ENCODE data around the gene TSPEAR.
"Not testable (repeated sequence)": the region's sequence is repeated elsewhere in the genome, so short reads cannot be mapped to it uniquely, and the experiment has no call there.

GRCh38 chr21:44503006-44503889 is 208.1 kb downstream of the TSPEAR start:
- TF ChIP-seq CTCF (IDR thresholded peaks at IDR 0.05); ZFX (IDR thresholded peaks at IDR 0.05; ENCODE audit: borderline replicate concordance): not testable (repeated sequence)

All from 22Rv1 (cell line).